ENCODE results near the gene IRGC.

IRGC gene

GRCh38 chr19:43727593-43727853, 11.6 kb downstream of the IRGC start:
- Histone ChIP-seq H3K4me3 (ENCODE audit: low read length) (no peak overlapping the region), H3F3A (ENCODE audit: insufficient read depth, low read length) (no peaks in the 10 kb centered on the region), H4K20me1 (ENCODE audit: insufficient read depth, low read length) (no peaks in the 10 kb centered on the region), H3K79me2 (ENCODE audit: low read length) (no peaks in the 10 kb centered on the region), H3K4me1 (ENCODE audit: low read length) (no peaks in the 10 kb centered on the region), H3K36me3 (replicated peaks; ENCODE audit: insufficient read depth, low read length) (no peaks in the 10 kb centered on the region; the same call in none of the 2 replicates), H2AFZ (ENCODE audit: low read length) (no peak overlapping the region), H3K9me2 (replicated peaks; ENCODE audit: insufficient read depth, low read length) (no peaks in the 10 kb centered on the region), H3K27ac (ENCODE audit: low read length) (no peak overlapping the region), H3K27me3 (replicated peaks; ENCODE audit: insufficient read depth, low read length) (no peaks in the 10 kb centered on the region), H3K9me3 (replicated peaks; ENCODE audit: insufficient read depth, low read length) (no peaks in the 10 kb centered on the region), H3K9ac (ENCODE audit: low read length) (no peak overlapping the region), H3K4me2 (ENCODE audit: low read depth, low read length) (no peak overlapping the region)
- TF ChIP-seq EZH2 (optimal IDR thresholded peaks at IDR 0.05; ENCODE audit: low read depth, low read length) (no peak), EZH2phosphoT487 (IDR thresholded peaks at IDR 0.05; ENCODE audit: low read length) (no peak), CTCF (IDR thresholded peaks at IDR 0.05; ENCODE audit: low read length) (no peak)
- DNase-seq = no peak

- TF ChIP-seq EZH2 (optimal IDR thresholded peaks at IDR 0.05; ENCODE audit: low read depth, low read length) (no peak), EZH2phosphoT487 (IDR thresholded peaks at IDR 0.05; ENCODE audit: low read length) (no peak), CTCF (IDR thresholded peaks at IDR 0.05; ENCODE audit: low read length) (no peak)
- Histone ChIP-seq H3K4me3 (ENCODE audit: low read length) (no peak overlapping the region), H3K27me3 (replicated peaks; ENCODE audit: insufficient read depth, low read length) (no peaks in the 10 kb centered on the region), H3K9me2 (replicated peaks; ENCODE audit: insufficient read depth, low read length) (no peaks in the 10 kb centered on the region), H4K20me1 (ENCODE audit: insufficient read depth, low read length) (no peaks in the 10 kb centered on the region), H3K27ac (ENCODE audit: low read length) (no peak overlapping the region), H3K36me3 (replicated peaks; ENCODE audit: insufficient read depth, low read length) (no peaks in the 10 kb centered on the region; the same call in none of the 2 replicates), H3K9me3 (replicated peaks; ENCODE audit: insufficient read depth, low read length) (no peaks in the 10 kb centered on the region), H3K4me1 (ENCODE audit: low read length) (no peaks in the 10 kb centered on the region), H3K9ac (ENCODE audit: low read length) (no peak overlapping the region), H3K79me2 (ENCODE audit: low read length) (no peaks in the 10 kb centered on the region), H3K4me2 (ENCODE audit: low read depth, low read length) (no peak overlapping the region), H2AFZ (ENCODE audit: low read length) (no peak overlapping the region), H3F3A (ENCODE audit: insufficient read depth, low read length) (no peaks in the 10 kb centered on the region)
- DNase-seq = no peak
Measured at GRCh38 chr19:43729919-43730318, 14.0 kb downstream of the IRGC start.

- TF ChIP-seq EZH2 (optimal IDR thresholded peaks at IDR 0.05; ENCODE audit: low read depth, low read length) = no peak
- TF ChIP-seq EZH2phosphoT487 (IDR thresholded peaks at IDR 0.05; ENCODE audit: low read length) = no peak
- no peak for TF ChIP-seq CTCF (IDR thresholded peaks at IDR 0.05; ENCODE audit: low read length)
- no peak overlapping the region for H3K4me3 ChIP-seq (ENCODE audit: low read length)
Measured at GRCh38 chr19:43731346-43731745, 15.5 kb downstream of the IRGC start.

More at GRCh38 chr19:43731346-43731745, 15.5 kb downstream of the IRGC start:
- no peak overlapping the region for H3K9ac ChIP-seq (ENCODE audit: low read length)
- H3K9me2 ChIP-seq (replicated peaks; ENCODE audit: insufficient read depth, low read length) = no peaks in the 10 kb centered on the region
- H2AFZ ChIP-seq (ENCODE audit: low read length) = no peak overlapping the region
- no peaks in the 10 kb centered on the region for H3K27me3 ChIP-seq (replicated peaks; ENCODE audit: insufficient read depth, low read length)
- no peaks in the 10 kb centered on the region for H3K9me3 ChIP-seq (replicated peaks; ENCODE audit: insufficient read depth, low read length)
- no peaks in the 10 kb centered on the region for H3K4me1 ChIP-seq (ENCODE audit: low read length)
- no peaks in the 10 kb centered on the region; the same call in none of the 2 replicates for H3K36me3 ChIP-seq (replicated peaks; ENCODE audit: insufficient read depth, low read length)
- no peak for DNase-seq
- no peaks in the 10 kb centered on the region for H4K20me1 ChIP-seq (ENCODE audit: insufficient read depth, low read length)
- no peaks in the 10 kb centered on the region for H3F3A ChIP-seq (ENCODE audit: insufficient read depth, low read length)
- no peak overlapping the region for H3K27ac ChIP-seq (ENCODE audit: low read length)
- no peaks in the 10 kb centered on the region for H3K79me2 ChIP-seq (ENCODE audit: low read length)
- no peak overlapping the region for H3K4me2 ChIP-seq (ENCODE audit: low read depth, low read length)

Measured in MM.1S (cell line).